ENCODE measurements around the gene GASK1B. TPM values are rescaled to one million over a fixed set of nuclear protein-coding genes. Genes with fewer than 3 reads are reported as not detected.

The GASK1B gene
- total RNA-seq (10 to 100 TPM; 34.4 to 59.5 (median 47.2) TPM), polyA plus RNA-seq (10 to 100 TPM in 1 of 3 donors, 1 to 10 TPM in 2; 6.7 to 15.6 (median 9.6) TPM)

- H3K4me3 ChIP-seq = peak within 1 kb of the TSS; percentile 31 to 61 (median 53)
- H3K9me3 ChIP-seq = no peaks in the 10 kb centered on the region
- H3K27me3 ChIP-seq = no peaks in the 10 kb centered on the region
- H3K27ac ChIP-seq = peak within 1 kb of the TSS; percentile 71 to 92 (median 80)
- TF ChIP-seq EP300 (IDR thresholded peaks at IDR 0.05) (no peak), CTCF (IDR thresholded peaks at IDR 0.05) (peak; percentile 37 to 55 (median 52)), POLR2A (IDR thresholded peaks at IDR 0.05) (no peak), POLR2AphosphoS5 (IDR thresholded peaks at IDR 0.05) (no peak)
- H3K4me1 ChIP-seq = peaks cover 0 to 70% (median 56%) of the 10 kb centered on the region in 4 donors
- intact Hi-C loops (cut with DNase I) = loop anchor here (1.0 to 10.0 kb wide), 2 partner anchors 82 to 180 kb away; no protein-coding TSS in a partner anchor
- DNase-seq = no peak
- WGBS, 2 donors = 3 to 10% methylated on average over 12 of the region's 12 CpGs
- no peaks in the 10 kb centered on the region for H3K36me3 ChIP-seq
Observed at GRCh38 chr4:158172261-158173258, at the start of gene GASK1B. TSS of gene GASK1B (minus strand) at chr4:158173025. CDS start at chr4:158171375, 1,650 bp downstream.

- WGBS, 2 donors = 88 to 92% methylated on average over 1 of the region's 1 CpG
- no peaks in the 10 kb centered on the region for H3K9me3 ChIP-seq
- no peak overlapping the region for H3K4me3 ChIP-seq
- no peak for DNase-seq
- no peaks in the 10 kb centered on the region for H3K27me3 ChIP-seq
- no peak for TF ChIP-seq POLR2AphosphoS5 (IDR thresholded peaks at IDR 0.05)
- no peak for TF ChIP-seq POLR2A (IDR thresholded peaks at IDR 0.05)
- TF ChIP-seq EP300 (IDR thresholded peaks at IDR 0.05) = no peak
- TF ChIP-seq CTCF (IDR thresholded peaks at IDR 0.05) = no peak
- no peaks in the 10 kb centered on the region for H3K36me3 ChIP-seq
- no peak overlapping the region for H3K27ac ChIP-seq
- H3K4me1 ChIP-seq = peaks cover 0 to 15% (median 6%) of the 10 kb centered on the region in 4 donors
- intact Hi-C loops (cut with DNase I) = no loop called here
Observed at GRCh38 chr4:158219623-158220022, 46.8 kb upstream of the GASK1B start.

GRCh38 chr4:158217763-158218162 is 44.9 kb upstream of the GASK1B start:
- DNase-seq = no peak
- Histone ChIP-seq H3K27me3 (no peaks in the 10 kb centered on the region), H3K4me1 (peaks cover 0 to 15% (median 6%) of the 10 kb centered on the region in 4 donors), H3K36me3 (no peaks in the 10 kb centered on the region), H3K27ac (no peak overlapping the region), H3K4me3 (no peak overlapping the region), H3K9me3 (no peaks in the 10 kb centered on the region)
- no peak for TF ChIP-seq POLR2A (IDR thresholded peaks at IDR 0.05)
- TF ChIP-seq POLR2AphosphoS5 (IDR thresholded peaks at IDR 0.05) = no peak
- no peak for TF ChIP-seq CTCF (IDR thresholded peaks at IDR 0.05)
- TF ChIP-seq EP300 (IDR thresholded peaks at IDR 0.05) = no peak
- 92 to 94% methylated on average over 5 of the region's 5 CpGs for WGBS, 2 donors
- intact Hi-C loops (cut with DNase I) = no loop called here

DNA sequence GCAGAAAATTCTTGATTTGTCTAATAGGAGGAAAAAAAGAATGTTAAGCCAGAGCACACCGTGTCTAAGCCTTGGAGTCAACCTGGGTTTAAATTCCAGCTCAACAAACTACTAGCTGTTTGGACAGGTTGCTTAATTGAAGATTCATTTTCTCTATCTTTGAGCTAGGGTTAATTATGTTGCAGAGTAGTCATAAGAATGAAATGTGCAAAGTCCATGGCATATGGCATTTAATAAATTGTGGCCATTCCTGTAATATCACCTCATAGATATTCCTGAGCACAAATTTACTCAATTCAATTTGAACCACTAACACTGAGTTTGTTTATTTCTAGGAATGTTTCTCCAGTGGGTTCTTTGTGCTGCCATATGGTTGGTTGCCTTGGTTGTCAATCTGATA is 42.0 kb upstream of the GASK1B start:
- Histone ChIP-seq H3K27me3 (no peaks in the 10 kb centered on the region), H3K9me3 (no peaks in the 10 kb centered on the region), H3K4me3 (no peak overlapping the region), H3K4me1 (peaks cover 0 to 25% (median 13%) of the 10 kb centered on the region in 4 donors), H3K27ac (no peak overlapping the region), H3K36me3 (no peaks in the 10 kb centered on the region)
- no peak for TF ChIP-seq EP300 (IDR thresholded peaks at IDR 0.05)
- TF ChIP-seq CTCF (IDR thresholded peaks at IDR 0.05) = no peak
- no peak for TF ChIP-seq POLR2A (IDR thresholded peaks at IDR 0.05)
- no peak for TF ChIP-seq POLR2AphosphoS5 (IDR thresholded peaks at IDR 0.05)
- intact Hi-C loops (cut with DNase I) = loop anchor here (5.0 kb wide), 1 partner anchor 37 kb away; no protein-coding TSS in a partner anchor
- WGBS, 2 donors = 85 to 93% methylated on average over 1 of the region's 1 CpG
- no peak for DNase-seq
